ENCODE data around the gene MYO10. TPM values are rescaled to one million over a fixed set of nuclear protein-coding genes. Genes with fewer than 3 reads are reported as not detected.
"Not testable (repeated sequence)": the region's sequence is repeated elsewhere in the genome, so short reads cannot be mapped to it uniquely, and the experiment has no call there.

The MYO10 gene
- total RNA-seq, 1 experiment from 2014 or later, result 71.9 TPM

GRCh38 chr5:16759147-16759773, 176.8 kb downstream of the MYO10 start:
- Histone ChIP-seq H3K4me1 (ENCODE audit: control insufficient read depth, insufficient read depth, low read length) (no peaks in the 10 kb centered on the region), H3K27me3 (ENCODE audit: control insufficient read depth, insufficient read depth, low read length) (no peaks in the 10 kb centered on the region), H3K9me3 (ENCODE audit: control insufficient read depth, insufficient read depth, low read depth, low read length) (no peaks in the 10 kb centered on the region), H3K4me3 (ENCODE audit: low read depth in 2 of 2, low read length in 2 of 2) (no peak overlapping the region), H3K27ac (ENCODE audit: low read length) (no peak overlapping the region), H3K36me3 (ENCODE audit: control insufficient read depth, insufficient read depth, low read length) (peaks cover 31% of the 10 kb centered on the region)
- TF ChIP-seq POLR2AphosphoS5 (IDR thresholded peaks at IDR 0.05; ENCODE audit: low read depth, low read length), result no peak
- TF ChIP-seq SIN3A (IDR thresholded peaks at IDR 0.05; ENCODE audit: borderline replicate concordance, insufficient read depth, low read depth, low read length), result no peak
- no peak for TF ChIP-seq TCF7L2 (IDR thresholded peaks at IDR 0.05; ENCODE audit: low read depth, low read length)
- no peak for TF ChIP-seq CTCF (IDR thresholded peaks at IDR 0.05)
- TF ChIP-seq REST (IDR thresholded peaks at IDR 0.05; ENCODE audit: insufficient read depth in 1 of 2, low read depth in 2 of 2, low read length in 1 of 2), result no peak
- no TSS peak for BruUV-seq (replicated peaks)
- POLR2A ChIA-PET, result no interaction called here
- DNase-seq (ENCODE audit: low read depth, low spot score), result no peak
- no peak for ATAC-seq
- CTCF ChIA-PET, result no interaction called here
- in situ Hi-C loops (cut with HindIII; ENCODE audit: low pct_unique_long_range_greater_than_20kb, low sequenced_read_pairs), result no loop called here
- intact Hi-C loops (cut with micrococcal nuclease; ENCODE audit: unreplicated experiment), result no loop called here

- ATAC-seq, result no peak
- in situ Hi-C loops (cut with HindIII; ENCODE audit: low pct_unique_long_range_greater_than_20kb, low sequenced_read_pairs), result no loop called here
- intact Hi-C loops (cut with micrococcal nuclease; ENCODE audit: unreplicated experiment), result no loop called here
- BruUV-seq (replicated peaks), result no TSS peak
- Histone ChIP-seq H3K4me3 (ENCODE audit: low read depth in 2 of 2, low read length in 2 of 2) (no peak overlapping the region), H3K4me1 (ENCODE audit: control insufficient read depth, insufficient read depth, low read length) (no peaks in the 10 kb centered on the region), H3K27me3 (ENCODE audit: control insufficient read depth, insufficient read depth, low read length) (no peaks in the 10 kb centered on the region), H3K9me3 (ENCODE audit: control insufficient read depth, insufficient read depth, low read depth, low read length) (no peaks in the 10 kb centered on the region), H3K27ac (ENCODE audit: low read length) (no peak overlapping the region), H3K36me3 (ENCODE audit: control insufficient read depth, insufficient read depth, low read length) (peaks cover 28% of the 10 kb centered on the region)
- POLR2A ChIA-PET, result no interaction called here
- TF ChIP-seq SIN3A (IDR thresholded peaks at IDR 0.05; ENCODE audit: borderline replicate concordance, insufficient read depth, low read depth, low read length) (no peak), REST (IDR thresholded peaks at IDR 0.05; ENCODE audit: insufficient read depth in 1 of 2, low read depth in 2 of 2, low read length in 1 of 2) (no peak), TCF7L2 (IDR thresholded peaks at IDR 0.05; ENCODE audit: low read depth, low read length) (no peak), CTCF (IDR thresholded peaks at IDR 0.05) (no peak), POLR2AphosphoS5 (IDR thresholded peaks at IDR 0.05; ENCODE audit: low read depth, low read length) (no peak)
- DNase-seq (ENCODE audit: low read depth, low spot score), result no peak
- CTCF ChIA-PET, result no interaction called here
These were observed 178.0 kb downstream of the MYO10 start for GRCh38 chr5:16757989-16758501.

GRCh38 chr5:16757577-16757976, 178.5 kb downstream of the MYO10 start:
- ATAC-seq; H3K4me1 ChIP-seq (ENCODE audit: control insufficient read depth, insufficient read depth, low read length); DNase-seq (ENCODE audit: low read depth, low spot score); CTCF ChIA-PET; H3K27me3 ChIP-seq (ENCODE audit: control insufficient read depth, insufficient read depth, low read length); H3K4me3 ChIP-seq (ENCODE audit: low read depth in 2 of 2, low read length in 2 of 2); H3K9me3 ChIP-seq (ENCODE audit: control insufficient read depth, insufficient read depth, low read depth, low read length); intact Hi-C loops (cut with micrococcal nuclease; ENCODE audit: unreplicated experiment); POLR2A ChIA-PET; H3K27ac ChIP-seq (ENCODE audit: low read length); in situ Hi-C loops (cut with HindIII; ENCODE audit: low pct_unique_long_range_greater_than_20kb, low sequenced_read_pairs); BruUV-seq (replicated peaks): not testable (repeated sequence)
- peaks cover 24% of the 10 kb centered on the region for H3K36me3 ChIP-seq (ENCODE audit: control insufficient read depth, insufficient read depth, low read length)

Data from Panc1 (cell line).